Activated CD8-positive, alpha-beta memory T cell treated with anti-CD3 and anti-CD28 coated beads for 1 hour (primary cell): ENCODE results near the gene MAP2.
"Not testable (repeated sequence)": the region's sequence is repeated elsewhere in the genome, so short reads cannot be mapped to it uniquely, and the experiment has no call there.

ENCODE experiments used
- DNase-seq, 2 donors: peaks; one replicate each; pipeline ENCODE4 v3.0.0-alpha.2; 2020; ENCODE audit warnings: low read depth in 1 of 2; ENCODE audit errors: extremely low read depth in 1 of 2

Gene MAP2

DNA sequence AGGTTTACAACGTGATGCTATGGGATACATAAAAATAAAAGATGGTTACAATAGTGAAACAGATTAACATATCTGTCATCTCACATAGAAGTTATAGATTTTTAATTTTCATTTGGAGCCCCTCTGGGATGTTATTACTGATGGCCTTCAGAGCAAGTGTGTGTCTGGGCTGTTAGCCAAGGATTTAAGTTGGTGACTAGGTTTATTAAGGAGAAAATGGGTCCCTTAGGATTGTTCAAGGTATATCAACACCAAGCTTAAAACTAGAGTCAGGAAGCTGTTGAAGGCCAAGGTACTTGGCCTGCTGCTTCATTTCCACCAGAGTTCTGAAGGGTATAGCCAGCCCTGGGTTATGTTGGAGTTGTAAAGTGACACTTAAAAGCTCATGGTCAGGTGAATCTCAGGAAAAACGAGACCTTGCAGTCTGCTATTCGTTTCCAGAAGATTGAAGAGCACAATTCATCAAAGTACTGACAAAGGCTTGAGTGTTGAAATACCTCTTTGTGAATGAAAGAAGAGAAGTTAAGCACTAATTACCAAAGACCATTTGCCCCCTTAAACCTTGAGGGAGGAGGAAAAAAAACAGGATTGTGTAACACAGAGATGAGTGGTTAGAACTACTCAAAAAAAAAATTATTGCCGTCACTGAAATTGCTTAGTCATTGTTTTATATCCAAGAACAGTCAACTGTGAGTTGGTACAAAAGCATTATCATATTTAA lies 48.4 kb downstream of the MAP2 start:
- no peak for DNase-seq

GRCh38 chr2:209472871-209473270 lies 49.0 kb downstream of the MAP2 start:
- DNase-seq: no peak

- DNase-seq: no peak
These were observed 50.1 kb downstream of the MAP2 start for GRCh38 chr2:209473930-209474419.

DNA sequence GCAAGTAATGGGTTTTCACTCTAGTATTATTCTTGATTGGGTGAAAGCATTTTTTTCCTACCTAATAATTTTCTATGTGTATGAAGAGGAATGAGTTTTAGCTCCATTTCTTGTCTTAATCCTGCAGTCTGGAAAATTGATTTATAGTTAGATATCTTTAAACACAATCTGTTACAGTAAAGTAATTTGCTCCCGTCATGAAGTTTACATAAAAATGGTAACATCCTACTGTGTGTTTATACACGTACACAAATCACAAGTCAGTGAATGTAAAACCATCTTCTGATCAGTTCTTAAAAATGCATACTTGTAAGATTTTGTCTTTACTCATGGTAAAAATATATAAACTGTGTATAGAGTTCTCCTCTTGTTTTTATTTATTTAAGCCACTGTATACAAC lies 51.1 kb downstream of the MAP2 start:
- DNase-seq: no peak

DNA sequence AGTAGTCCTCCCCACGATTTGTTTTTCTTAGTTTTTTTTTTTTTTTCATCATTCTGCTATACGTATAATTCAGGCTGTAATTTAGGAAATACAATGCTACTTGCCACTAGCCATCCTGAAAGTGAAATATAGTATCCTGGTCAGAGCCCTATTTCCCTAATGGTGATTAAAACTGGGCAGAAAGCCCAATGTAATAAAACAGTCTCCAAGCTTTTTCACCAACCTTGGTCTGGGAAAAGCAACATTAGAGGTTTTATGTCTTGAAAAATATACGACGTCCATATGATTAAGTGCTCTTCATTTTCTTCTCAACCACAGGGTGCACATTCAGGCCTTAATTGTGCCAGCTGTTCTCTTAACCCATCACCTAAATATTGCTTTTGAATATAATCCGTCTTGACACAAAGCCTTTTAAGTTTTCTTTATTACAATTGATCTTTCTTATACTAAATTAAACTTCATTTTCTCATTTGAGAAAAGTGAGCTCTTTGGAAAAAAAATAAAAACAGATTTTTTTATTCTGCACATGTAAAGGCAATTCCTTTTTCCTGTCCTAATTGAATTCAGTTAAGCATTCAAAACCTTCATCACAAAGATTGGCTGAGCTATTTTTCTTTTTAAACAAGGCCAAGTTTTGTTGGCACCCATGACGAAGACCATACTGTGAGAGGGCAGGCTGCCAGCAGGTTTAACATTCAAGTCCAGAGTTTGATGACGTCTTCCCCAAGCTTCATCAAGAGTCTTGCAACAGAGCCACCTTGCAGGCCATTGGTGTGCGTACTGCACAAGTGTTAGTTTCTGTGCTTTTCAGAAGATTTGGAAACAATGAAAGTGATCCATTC lies 52.7 kb downstream of the MAP2 start:
- no peak for DNase-seq

- not testable (repeated sequence) for DNase-seq
These were observed 68.4 kb downstream of the MAP2 start for GRCh38 chr2:209492296-209492695.

- not testable (repeated sequence) for DNase-seq
These were observed 71.3 kb downstream of the MAP2 start for GRCh38 chr2:209495068-209495620.

- no peak for DNase-seq
These were observed 72.2 kb downstream of the MAP2 start for GRCh38 chr2:209495855-209496585.

GRCh38 chr2:209496586-209496982 lies 72.7 kb downstream of the MAP2 start:
- no peak for DNase-seq

DNA sequence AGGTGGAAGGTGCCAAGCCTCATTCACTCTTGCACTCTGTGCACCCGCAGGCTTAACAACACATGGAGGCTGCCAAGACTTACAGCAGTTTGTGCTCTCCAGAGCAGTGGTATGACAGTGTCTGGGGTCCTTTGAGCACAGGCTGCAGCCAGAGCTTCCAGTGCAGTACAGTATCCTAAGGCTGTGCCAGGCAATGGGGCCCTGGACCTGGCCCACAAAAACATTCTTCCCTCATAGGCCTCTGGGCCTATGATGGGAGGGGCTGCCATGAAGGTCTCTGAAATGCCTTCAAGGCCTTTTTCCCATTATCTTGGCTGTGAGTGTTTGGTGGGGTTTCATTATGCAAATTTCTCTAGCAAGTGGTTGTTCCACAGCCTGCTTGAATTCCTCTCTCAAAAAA lies 74.8 kb downstream of the MAP2 start:
- no peak for DNase-seq

GRCh38 chr2:209499069-209499468 lies 75.2 kb downstream of the MAP2 start:
- DNase-seq: no peak

GRCh38 chr2:209501579-209501978 lies 77.7 kb downstream of the MAP2 start:
- no peak for DNase-seq

GRCh38 chr2:209505410-209505809 lies 81.6 kb downstream of the MAP2 start:
- DNase-seq: no peak

DNA sequence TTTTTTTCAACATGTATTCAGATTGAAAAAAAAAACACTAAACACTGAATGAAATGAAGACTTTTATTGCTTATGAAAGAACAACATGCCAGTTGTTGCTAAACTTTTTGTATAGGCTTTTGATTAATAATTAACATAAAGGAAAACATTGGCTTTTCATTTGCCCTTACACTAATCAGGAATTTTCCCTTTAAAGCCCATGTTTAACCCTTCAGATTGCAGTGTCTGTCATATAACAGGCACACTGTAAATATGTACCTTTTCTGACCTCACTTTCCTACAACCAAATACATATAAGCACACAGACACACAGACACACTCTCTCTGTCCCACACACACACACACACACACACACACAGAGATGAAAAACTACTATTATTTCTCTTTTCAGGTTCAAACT lies 84.4 kb downstream of the MAP2 start:
- DNase-seq: no peak

DNA sequence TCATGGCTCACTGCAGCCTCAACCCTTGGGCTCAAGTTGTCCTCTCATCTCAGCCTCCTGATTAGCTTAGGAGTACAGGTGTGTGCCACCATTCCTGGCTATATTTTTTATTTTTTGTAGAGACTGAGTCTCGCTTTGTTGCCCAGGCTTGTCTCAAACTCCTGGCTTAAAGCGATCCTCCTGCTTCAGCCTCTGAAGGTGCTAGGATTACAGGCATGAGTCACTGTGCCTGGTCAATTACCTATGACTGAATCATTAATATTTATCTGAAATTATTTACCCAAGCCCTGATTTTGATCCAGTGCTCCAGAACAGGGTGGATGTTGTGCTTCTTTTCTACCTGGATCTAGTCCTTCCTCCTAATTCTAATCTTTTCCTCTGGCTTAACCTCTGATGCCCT lies 87.8 kb downstream of the MAP2 start:
- no peak for DNase-seq

GRCh38 chr2:209512971-209513370 lies 89.1 kb downstream of the MAP2 start:
- DNase-seq: no peak

DNA sequence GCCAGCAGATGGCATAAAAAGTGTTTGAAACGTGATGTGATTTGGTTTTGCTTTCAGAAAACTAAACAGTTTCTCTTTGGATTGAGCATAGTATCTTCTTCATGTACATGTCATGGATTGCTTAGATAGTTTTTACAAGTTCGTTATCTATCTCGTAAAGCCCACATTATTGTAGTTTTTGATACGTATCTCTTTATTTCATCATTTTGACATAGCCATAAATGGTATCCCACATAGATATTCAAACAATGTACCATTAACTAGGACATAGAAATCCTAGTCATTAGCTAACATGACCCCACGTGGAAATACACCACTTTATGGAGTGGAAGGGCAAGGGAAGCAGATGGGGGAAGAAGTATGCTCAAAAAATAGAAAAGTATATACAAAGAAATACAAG lies 93.6 kb downstream of the MAP2 start:
- no peak for DNase-seq

- no peak for DNase-seq
These were observed 95.4 kb downstream of the MAP2 start for GRCh38 chr2:209519271-209519670.

DNA sequence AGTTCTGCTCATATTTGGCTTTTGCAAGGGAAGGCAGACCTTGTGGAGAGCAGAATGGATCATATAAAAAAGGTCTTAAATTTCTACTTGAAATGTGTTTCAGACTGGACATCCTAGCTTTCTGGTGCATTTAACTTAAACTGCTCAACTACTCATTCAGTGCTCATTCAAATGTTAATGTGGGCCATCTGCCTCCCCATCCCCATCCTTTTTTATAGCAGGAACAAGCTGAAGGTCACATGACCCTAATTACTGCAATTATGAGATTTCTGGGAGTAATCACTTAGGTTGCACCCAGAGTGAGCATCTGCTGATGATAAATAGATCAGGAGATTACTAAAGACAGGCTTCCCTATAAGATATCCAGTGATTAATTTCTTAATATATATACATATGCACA lies 96.1 kb downstream of the MAP2 start:
- no peak for DNase-seq

GRCh38 chr2:209523041-209523740 lies 99.3 kb downstream of the MAP2 start:
- no peak for DNase-seq

- no peak for DNase-seq
These were observed 100.0 kb downstream of the MAP2 start for GRCh38 chr2:209523867-209524266.
